A549 (cell line): ENCODE results near the gene ERLIN1.

Experiments used
- HOXB5 ChIP-seq: fragments of 250-450 bp; sonication (Bioruptor Pico); IDR thresholded peaks from 2 replicates; pipeline ENCODE4 v1.5.0; 2020; ENCODE audit warnings: mild to moderate bottlenecking, moderate library complexity
- POLR2A ChIP-seq: IDR thresholded peaks from 2 replicates; pipeline ENCODE4 v1.6.1; 2012; ENCODE audit warnings: mild to moderate bottlenecking, low read length
- POLR2AphosphoS2 ChIP-seq: conservative IDR thresholded peaks from 2 replicates; pipeline ENCODE4 v1.6.1; 2012; ENCODE audit warnings: low read length, improper control_type of control experiment, inconsistent platforms
- RAD21 ChIP-seq, 2 experiments: fragments of >200 bp in 1 of 2; sonication (Bioruptor Twin) in 1 of 2; formaldehyde crosslinking in 1 of 2; IDR thresholded peaks in 1 of 2; conservative IDR thresholded peaks in 1 of 2; 2 replicates in 1 of 2; 3 replicates in 1 of 2; pipeline ENCODE4 v1.6.1; 2012 to 2018; ENCODE audit warnings: inconsistent platforms in 1 of 2
- REST ChIP-seq: fragments of 200-600 bp; sonication (generic); IDR thresholded peaks from 2 replicates; pipeline ENCODE4 v1.6.1; 2016; ENCODE audit warnings: antibody characterized with exemption, mild to moderate bottlenecking, moderate library complexity
- SMC3 ChIP-seq: fragments of >200 bp; sonication (Bioruptor Twin); formaldehyde crosslinking; IDR thresholded peaks from 3 replicates; pipeline ENCODE4 v1.6.1; 2018; ENCODE audit warnings: inconsistent platforms
- SREBF2 ChIP-seq: fragments of 450-650 bp; IDR thresholded peaks from 2 replicates; pipeline ENCODE4 v1.6.1; 2014; ENCODE audit warnings: mild to moderate bottlenecking, moderate library complexity
- USF2 ChIP-seq: fragments of 450-650 bp; IDR thresholded peaks from 2 replicates; pipeline ENCODE4 v1.6.1; 2014; ENCODE audit warnings: antibody characterized with exemption

GRCh38 chr10:100109670-100110069 is 76.2 kb downstream of the ERLIN1 start:
- TF ChIP-seq SREBF2 (no peak), RAD21 (conservative IDR thresholded peaks at IDR 0.05 in 1 of 2, IDR thresholded peaks at IDR 0.05 in 1 of 2) (no peak), SMC3 (no peak), POLR2AphosphoS2 (no peak), REST (peak; percentile 55), POLR2A (no peak), HOXB5 (CRISPR knock-in tag) (no peak), USF2 (no peak)
